GM19452 (cell line): ENCODE measurements around the gene ILRUN.
"Not testable (repeated sequence)": the region's sequence is repeated elsewhere in the genome, so short reads cannot be mapped to it uniquely, and the experiment has no call there.

Experiments used
- ATAC-seq: cut with Tn5 transposase; IDR thresholded peaks from one replicate; pipeline ENCODE4 v1.9.1; 2021; ENCODE audit not compliant: unreplicated experiment

ILRUN gene

DNA sequence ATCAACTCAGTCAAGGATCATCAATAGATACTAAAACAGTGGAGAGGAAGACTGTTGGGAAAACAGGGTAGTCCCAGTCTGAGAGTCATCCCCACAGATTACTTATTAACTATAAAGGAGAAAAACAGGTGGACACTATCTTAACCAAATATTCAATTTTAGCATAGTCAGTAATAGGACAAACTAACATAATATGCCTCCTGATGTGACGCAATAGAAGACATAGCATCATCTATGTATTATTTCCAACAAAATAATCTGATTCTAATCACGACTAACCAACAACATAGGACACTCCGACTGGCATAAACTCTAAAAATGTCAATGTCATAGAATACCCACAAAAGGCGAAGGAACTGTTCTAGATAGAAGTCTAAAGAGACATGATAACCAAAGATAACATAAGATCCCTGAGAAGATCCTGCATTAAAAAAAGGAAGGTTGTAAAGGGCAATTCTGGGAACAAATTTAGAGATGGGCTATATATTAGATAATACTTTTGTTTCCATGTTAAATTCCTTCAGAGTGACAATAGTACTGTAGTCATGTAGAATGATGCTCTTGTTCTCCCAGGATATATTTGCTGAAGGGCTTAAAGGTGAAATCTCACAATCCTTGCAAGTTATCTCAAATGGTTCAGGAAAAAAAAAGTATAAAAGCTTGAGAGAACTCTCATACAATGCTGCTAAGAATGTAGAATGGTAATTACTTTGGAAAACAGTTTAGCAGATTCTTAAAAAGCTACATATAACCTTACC is 28.9 kb downstream of the ILRUN start:
- ATAC-seq = no peak

DNA sequence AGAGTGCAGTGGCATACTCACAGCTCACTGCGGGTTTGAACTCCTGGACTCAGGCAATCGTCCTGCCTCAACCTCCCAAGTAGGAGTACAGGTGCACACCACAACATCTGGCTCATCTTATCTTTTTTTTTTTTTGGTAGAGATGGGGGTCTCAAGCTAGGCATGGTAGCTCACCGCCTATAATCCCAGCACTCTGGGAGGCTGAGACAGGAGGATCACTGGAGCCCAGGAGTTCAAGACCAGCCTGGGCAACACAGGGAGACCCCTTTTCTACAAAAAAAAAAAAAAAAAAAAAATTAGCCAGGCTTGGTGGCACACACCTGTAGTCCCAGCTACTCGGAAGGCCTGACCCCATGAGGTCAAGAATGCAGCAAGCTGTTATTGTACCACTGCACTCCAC is 31.5 kb downstream of the ILRUN start:
- no peak for ATAC-seq

DNA sequence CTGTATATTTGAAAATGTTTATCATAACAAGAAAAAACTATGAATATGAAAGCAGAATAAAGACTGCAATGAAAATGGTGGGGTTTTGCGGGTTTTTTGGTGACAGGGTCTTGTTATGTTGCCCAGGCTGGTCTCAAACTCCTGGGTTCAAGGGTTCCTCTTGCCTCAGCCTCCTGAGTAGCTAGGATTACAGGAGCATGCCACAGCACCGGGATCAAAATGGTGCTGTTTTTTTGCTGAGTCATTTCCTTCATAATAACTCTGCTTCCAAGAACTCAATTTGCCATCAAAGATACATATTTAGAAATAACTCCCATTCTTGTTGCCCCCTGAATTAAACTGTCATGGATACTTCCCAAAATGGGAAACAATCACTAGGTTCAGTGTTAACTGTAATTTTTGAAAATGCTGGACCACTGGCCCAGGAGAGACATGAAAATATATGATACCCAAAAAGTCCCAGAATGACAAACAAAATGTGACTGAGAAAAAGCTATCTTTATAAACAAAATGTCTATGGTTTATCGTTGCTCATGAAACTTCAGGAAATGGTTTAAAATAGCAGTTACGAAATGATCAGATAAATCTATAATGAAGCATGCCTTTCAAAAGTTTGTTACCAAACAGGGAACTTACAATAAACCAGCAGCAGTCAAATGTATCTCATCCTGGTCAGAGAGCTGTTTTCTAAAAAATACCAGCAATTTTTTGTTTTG is 32.2 kb downstream of the ILRUN start:
- ATAC-seq = no peak

DNA sequence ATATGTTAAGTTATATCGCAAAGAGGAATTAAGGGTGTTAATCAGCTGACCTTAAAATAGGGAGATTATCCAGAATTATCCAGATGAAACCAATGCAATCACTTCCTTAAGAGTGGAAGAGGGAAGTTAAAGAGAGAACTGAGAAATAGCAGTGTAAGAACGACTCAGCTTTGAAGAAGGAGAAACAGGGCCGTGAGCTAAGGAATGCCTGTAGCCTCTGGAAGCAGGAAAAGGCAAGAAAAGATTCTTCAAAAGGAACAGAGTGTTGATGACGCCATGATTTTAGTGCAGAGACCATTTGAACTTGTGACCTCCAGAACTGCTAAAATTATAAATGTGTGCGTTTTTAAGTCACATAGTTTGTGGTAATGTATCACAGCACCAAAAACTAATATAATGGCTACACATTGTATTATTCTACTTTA is 32.7 kb downstream of the ILRUN start:
- ATAC-seq = no peak

DNA sequence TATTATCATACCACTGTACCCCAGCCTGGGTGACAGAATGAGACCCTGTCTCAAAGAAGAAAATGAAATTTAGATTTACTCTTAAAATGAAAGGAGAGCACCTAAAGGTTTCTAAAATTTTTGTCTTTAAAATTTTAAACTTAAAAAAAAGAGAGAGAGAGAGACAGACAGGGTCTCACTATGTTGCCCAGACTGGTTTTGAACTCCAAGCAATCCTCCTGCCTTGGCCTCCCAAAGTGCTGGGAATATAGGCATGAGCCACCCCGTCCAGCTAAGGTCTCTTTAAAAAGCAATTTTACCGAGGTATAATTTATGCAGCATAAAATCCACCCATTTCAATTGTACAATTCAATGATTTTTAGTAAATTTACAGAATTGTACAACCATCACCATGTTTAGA is 33.2 kb downstream of the ILRUN start:
- no peak for ATAC-seq

DNA sequence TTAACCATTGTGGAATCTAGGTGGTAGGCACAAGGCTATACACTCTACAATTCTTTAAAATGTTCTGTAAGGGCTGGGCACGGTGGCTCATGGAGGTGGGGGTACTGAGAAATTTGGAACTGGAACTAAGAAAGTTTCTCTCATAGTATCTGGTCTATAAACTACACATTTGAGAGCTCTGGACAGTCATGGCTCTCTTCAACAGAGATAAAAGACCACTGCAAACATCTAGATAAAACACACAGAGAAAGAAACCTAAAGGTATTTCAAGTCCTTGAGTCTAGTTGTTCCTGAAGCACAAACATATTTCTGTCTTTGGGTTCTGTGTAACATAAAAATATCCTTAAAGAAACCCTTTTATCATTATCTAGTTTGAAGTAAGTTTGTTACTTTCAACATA is 35.2 kb downstream of the ILRUN start:
- ATAC-seq = no peak

DNA sequence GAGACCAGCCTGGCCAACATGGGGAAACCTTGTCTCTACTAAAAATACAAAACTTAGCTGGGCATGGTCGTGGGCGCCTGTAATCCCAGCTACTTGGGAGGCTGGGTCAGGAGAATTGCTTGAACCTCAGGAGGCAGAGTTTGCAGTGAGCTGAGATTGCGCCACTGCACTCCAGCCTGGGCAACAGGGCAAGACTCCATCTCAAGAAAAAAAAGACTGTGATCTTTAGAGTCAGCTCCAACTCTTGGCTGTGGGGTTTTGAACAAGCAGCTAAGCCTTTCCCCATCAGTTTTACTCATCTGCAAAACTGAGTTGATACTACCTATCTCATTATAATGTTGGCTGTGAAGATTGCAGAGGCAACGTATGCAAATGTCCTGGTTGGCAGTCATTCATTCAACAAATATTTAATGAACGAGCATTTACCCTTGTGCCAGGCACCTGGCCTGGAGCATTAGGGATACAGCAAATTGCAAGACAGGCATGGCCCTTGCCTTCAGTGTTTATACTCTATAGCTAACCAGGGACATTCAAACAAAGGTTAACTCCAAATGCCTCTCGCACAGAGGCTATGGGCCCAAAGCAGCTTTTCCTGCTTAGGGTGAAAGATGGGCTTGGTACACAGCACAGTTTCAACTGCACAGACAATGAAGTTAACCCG is 37.8 kb downstream of the ILRUN start:
- no peak for ATAC-seq

DNA sequence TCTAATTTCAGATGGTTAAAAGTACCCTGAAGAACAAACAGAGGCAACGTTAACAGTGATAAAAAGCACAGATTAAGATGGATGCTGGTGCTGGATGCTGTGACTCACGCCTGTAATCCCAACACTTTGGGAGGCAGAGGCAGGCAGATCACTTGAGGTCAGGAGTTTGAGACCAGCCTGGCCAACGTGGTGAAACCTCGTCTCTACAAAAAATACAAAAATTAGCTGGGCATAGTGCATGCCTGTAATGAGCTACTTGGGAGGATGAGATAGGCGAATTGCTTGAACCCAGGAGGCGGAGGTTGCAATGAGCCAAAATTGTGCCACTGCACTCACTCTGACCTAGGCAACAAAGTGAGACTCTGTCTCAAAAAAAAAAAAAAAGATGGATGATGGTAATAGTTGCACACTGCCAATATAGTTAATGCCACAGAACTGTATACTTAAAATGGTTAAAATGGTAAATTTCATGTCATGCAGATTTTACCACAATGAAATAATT is 38.5 kb downstream of the ILRUN start:
- ATAC-seq = not testable (repeated sequence)

DNA sequence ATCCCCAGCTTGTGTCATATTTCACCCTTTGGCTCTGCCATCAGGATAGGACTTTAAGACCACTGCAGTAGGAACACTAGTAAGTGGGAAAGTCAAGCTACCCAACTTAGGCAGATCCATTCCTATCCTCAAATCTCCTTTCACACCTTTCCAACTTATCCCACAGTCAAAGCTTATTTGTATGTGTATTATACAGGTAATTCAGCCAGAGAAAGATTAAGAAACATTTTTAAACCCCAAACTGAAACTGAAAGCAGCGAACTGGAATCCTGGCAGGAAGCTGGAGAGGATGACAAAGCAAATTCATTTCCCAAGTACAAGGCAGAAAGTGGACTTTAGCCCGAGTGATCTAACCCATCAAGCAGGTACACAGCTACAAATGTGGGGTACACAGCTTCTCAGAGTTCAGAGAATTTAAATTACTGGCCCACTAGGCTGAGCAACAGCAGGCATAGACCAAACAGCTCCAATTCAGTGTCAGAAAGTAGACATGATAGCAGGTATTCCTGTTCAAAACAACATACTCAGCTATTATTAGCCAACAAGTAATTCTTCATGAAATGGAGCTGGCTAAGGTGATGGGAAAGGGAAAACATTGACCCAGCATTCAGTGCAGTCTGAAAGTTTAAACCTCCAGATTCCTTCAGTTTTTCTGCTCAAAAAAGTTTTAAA is 39.1 kb downstream of the ILRUN start:
- no peak for ATAC-seq

DNA sequence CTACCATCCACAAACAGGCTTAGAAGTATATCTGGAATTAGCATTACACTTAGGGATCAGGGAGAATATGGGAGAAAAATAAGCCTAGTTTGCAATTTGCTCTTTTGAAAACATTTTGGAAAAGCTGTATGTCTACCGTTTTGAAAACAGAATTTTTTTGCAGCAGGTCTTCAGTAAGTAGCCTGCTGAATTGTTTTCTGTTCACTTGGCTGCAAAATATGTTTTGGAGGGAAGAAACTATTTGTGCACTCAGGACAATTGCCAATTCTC is 39.6 kb downstream of the ILRUN start:
- ATAC-seq = no peak

DNA sequence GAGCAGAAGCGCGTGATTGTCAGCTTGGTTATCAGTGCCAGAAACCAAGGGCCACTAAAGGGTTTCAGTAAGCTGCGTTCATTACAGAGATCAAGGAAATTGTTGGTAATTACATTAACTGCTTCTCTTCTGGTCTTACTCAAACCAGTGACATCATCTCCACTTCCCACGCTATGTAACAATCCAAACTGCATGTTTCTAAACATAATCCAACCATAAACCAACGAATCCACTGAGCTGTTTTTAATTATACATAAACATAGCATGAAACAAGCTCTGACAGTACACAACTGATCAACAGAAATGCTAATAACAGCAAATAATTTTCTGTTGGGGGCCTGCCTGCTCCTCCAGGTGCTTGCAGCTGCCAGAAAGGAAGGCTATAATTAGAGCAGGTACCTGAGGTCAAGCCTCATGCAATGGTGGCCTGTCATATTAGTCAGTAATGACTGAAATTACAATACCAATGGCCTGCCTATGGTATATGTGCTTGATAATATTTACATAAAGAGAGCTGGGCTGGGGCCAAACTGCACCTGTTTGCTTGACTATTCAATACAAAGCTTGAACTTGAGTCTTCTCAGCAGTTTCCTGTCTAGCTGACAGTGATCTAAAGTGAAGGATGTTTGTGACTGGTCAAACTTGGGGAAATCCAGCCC is 40.1 kb downstream of the ILRUN start:
- peak; percentile 87 for ATAC-seq

DNA sequence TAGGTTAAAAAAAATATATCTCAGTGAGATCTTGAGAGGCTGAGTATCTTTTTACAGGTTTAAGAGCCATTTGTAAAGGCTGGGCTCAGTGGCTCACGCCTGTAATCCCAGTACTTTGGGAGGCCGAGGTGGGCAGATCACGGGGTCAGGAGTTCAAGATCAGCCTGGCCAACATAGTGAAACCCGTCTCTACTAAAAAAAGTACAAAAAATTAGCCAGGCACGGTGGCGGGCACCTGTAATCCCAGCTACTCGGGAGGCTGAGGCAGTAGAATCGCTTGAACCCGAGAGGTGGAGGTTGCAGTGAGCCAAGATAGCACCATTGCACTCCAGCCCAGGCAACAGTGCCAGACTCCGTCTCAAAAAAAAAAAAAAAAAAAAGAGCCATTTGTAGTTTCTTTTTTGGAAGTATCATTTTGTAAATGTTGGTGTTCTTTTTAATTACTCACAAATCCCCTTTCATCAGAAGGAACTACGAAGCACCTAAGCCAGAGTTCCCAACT is 40.6 kb downstream of the ILRUN start:
- ATAC-seq = not testable (repeated sequence)

DNA sequence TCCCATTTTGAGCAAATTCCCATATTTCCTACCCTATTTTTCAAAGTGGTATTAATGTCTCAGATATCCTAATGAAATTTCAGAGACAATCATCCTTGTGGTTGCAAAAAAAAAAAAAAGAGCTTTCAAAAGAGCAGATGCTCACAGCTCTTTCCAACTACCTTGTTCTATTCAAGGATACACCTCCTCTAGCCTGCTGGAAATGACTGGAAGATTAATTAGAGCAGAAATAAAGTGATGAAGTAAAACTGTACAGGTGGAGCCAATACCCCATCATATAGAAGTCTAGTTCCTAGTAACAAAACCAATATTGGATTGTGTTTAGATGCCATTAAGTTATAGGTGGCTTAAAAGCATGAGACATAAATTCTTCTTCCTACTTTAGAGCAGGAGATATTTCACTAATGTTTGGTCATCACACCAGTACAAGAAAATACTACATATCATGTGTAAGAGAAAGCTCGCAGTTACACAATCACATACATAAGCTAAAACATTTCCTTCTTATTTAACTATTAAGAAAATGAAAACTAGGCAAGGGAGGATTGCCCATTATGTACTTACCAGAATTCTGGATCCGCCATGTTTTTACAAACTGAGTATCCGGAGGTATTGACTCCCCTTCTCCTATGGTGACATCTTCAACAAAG is 42.4 kb downstream of the ILRUN start:
- no peak for ATAC-seq

DNA sequence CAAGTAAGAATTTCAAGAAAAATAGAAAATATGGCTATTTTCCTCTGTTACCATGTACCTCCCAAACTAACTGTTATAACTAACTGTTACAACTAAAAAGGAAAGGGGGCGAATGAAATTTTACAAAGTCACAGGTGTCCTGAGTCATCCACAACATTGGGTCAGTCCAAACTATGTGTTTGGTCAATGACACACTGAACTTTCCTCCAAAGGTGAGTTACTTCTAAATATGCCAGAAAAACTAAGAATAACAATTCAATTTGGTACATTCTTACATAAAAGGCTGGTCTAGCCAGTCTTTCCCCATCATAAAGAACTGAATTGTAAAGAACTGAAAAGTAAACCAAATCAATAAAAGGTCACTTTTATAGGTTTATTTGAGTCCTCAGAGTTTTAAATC is 44.3 kb downstream of the ILRUN start:
- no peak for ATAC-seq

DNA sequence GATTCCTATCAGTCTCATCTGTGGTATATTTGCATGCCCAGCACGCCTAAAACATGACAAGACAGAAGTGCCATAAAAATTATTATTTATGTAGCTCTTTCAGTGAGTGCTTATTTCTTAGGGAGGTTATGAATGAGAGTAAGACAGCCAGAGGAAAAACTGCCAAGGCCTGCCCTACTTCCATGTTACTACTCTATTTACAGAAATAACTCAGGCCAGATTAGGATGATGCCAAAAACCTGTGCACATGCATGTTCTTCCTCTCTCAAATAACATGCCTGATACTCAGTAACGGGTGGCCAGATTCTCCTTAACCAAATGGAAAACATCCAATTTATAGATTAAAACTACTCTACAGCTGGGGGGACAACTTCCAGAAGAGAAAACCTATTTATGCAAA is 45.7 kb downstream of the ILRUN start:
- no peak for ATAC-seq

DNA sequence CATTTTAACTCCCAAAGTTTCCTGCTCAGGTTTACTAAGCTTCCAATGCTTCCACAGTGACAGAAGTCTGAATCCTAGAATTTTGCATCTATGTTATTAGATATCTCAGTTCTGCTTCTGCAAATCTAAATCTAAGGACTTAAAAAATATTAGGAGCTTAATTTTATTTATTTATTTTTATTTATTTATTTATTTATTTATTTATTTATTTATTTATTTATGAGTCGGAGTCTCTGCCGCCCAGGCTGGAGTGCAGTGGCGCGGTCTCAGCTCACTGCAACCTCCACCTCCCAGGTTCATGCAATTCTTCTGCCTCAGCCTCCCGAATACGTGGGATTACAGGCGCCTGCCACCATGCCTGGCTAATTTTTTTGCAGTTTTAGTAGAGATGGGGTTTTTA is 46.3 kb downstream of the ILRUN start:
- ATAC-seq = not testable (repeated sequence)

DNA sequence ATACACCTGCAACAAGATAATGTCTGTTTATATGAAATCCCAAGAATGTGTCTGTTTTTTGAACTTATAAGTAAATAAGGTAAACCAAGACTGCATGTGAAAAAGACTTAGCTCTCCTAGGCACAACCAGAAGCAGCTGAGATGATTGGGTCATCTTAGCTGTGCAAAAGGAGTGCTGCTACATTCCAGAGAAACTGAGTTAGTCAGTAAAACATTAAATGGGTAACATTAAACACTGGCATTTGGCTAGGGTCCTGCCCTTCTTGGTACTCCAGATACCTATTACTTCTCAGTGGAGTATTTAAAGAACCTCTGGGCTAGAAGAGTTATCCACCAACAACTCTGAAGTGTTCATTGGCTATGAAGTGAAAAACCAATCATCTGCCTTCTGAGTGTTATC is 47.8 kb downstream of the ILRUN start:
- ATAC-seq = no peak
